SU-DHL-6 (cell line): ENCODE measurements around the gene KRT2.

ENCODE experiments used
- H2AFZ ChIP-seq: fragments of 200-600 bp; sonication (generic); 2 replicates; pipeline ENCODE4 v1.6.1; 2014; ENCODE audit warnings: low read depth, mild to moderate bottlenecking, moderate library complexity, mixed read lengths, antibody characterized with exemption, low read length; ENCODE audit not compliant: severe bottlenecking
- H3F3A ChIP-seq: fragments of 200-600 bp; shearing (Covaris generic); 2 replicates; pipeline ENCODE4 v1.6.0; 2016; ENCODE audit warnings: antibody characterized with exemption, mild to moderate bottlenecking; ENCODE audit not compliant: insufficient read depth
- H3K27ac ChIP-seq: fragments of 200-600 bp; sonication (generic); 2 replicates; pipeline ENCODE4 v1.5.1; 2016; ENCODE audit warnings: low read depth, mild to moderate bottlenecking, low read length, moderate library complexity, mixed read lengths
- H3K27me3 ChIP-seq: fragments of 200-600 bp; sonication (generic), shearing (Covaris generic); 2 replicates; pipeline ENCODE4 v1.6.0; 2014; ENCODE audit warnings: mild to moderate bottlenecking, low read length
- H3K36me3 ChIP-seq: fragments of 200-600 bp; sonication (generic); 2 replicates; pipeline ENCODE4 v1.6.1; 2014; ENCODE audit warnings: mild to moderate bottlenecking, low read length, mixed read lengths
- H3K4me2 ChIP-seq: fragments of 300-600, 200-600 bp; shearing (Covaris generic), sonication (generic); 2 replicates; pipeline ENCODE4 v1.6.0; 2014; ENCODE audit warnings: low read length, low read depth, mild to moderate bottlenecking; ENCODE audit not compliant: poor library complexity, severe bottlenecking
- H3K4me3 ChIP-seq: fragments of 200-600 bp; sonication (generic); 2 replicates; pipeline ENCODE4 v1.5.1; 2014; ENCODE audit warnings: antibody characterized with exemption, low read length, mild to moderate bottlenecking, mixed read lengths; ENCODE audit not compliant: insufficient read depth, poor library complexity, severe bottlenecking
- H3K79me2 ChIP-seq: fragments of 200-600 bp; sonication (generic); 2 replicates; pipeline ENCODE4 v1.6.1; 2014; ENCODE audit warnings: mild to moderate bottlenecking, low read length, moderate library complexity; ENCODE audit not compliant: insufficient read depth
- H3K9ac ChIP-seq: fragments of 200-600 bp; sonication (generic); 2 replicates; pipeline ENCODE4 v1.7.0; 2014; ENCODE audit warnings: mild to moderate bottlenecking, low read length
- H3K9me2 ChIP-seq: fragments of 200-600 bp; sonication (generic); replicated peaks from 2 replicates; pipeline ENCODE4 v1.6.1; 2014; ENCODE audit warnings: low read length; ENCODE audit not compliant: insufficient read depth
- H3K9me3 ChIP-seq: fragments of 200-600 bp; sonication (generic); 2 replicates; pipeline ENCODE4 v1.6.1; 2014; ENCODE audit warnings: low read length, mixed read lengths; ENCODE audit not compliant: insufficient read depth
- H4K20me1 ChIP-seq: fragments of 200-600 bp; sonication (generic); 2 replicates; pipeline ENCODE4 v1.6.1; 2014; ENCODE audit warnings: low read depth, mild to moderate bottlenecking, antibody characterized with exemption, low read length, moderate library complexity, mixed read lengths
- CTCF ChIP-seq: fragments of 200-600 bp; sonication (generic); IDR thresholded peaks from one replicate; pipeline ENCODE4 v1.5.1; 2017; ENCODE audit warnings: antibody characterized with exemption, mild to moderate bottlenecking, low read length, moderate library complexity; ENCODE audit not compliant: insufficient read depth, poor library complexity, severe bottlenecking
- EZH2phosphoT487 ChIP-seq: fragments of 200-600 bp; sonication (generic), shearing (Covaris generic); conservative IDR thresholded peaks from 2 replicates; pipeline ENCODE4 v1.6.1; 2018; ENCODE audit warnings: mild to moderate bottlenecking, antibody characterized with exemption, low read length, moderate library complexity, mixed read lengths

KRT2 gene

DNA sequence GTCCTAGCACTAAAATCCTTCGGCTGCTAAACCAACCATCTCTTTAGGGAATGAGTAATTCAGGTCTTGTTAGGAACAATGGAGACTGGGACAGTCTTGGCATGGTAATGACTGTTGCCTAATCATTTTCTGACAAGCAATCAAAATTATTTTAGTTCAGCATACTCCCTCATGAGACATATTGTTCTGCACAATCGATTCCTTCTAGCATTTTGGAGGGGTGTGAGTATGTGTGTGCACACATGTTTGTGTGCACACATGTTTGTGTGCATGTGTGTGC, 30.3 kb upstream of the KRT2 start:
- no peaks in the 10 kb centered on the region for H3K27me3 ChIP-seq
- H3K4me2 ChIP-seq, result no peak overlapping the region
- no peaks in the 10 kb centered on the region for H3K79me2 ChIP-seq
- no peak overlapping the region for H3K4me3 ChIP-seq
- no peaks in the 10 kb centered on the region for H3K9me3 ChIP-seq
- H2AFZ ChIP-seq, result no peak overlapping the region
- no peaks in the 10 kb centered on the region for H3F3A ChIP-seq
- H4K20me1 ChIP-seq, result no peaks in the 10 kb centered on the region
- H3K9me2 ChIP-seq, result no peaks in the 10 kb centered on the region
- no peak overlapping the region for H3K27ac ChIP-seq
- no peaks in the 10 kb centered on the region for H3K36me3 ChIP-seq
- no peak for TF ChIP-seq EZH2phosphoT487
- TF ChIP-seq CTCF, result no peak
- no peak overlapping the region for H3K9ac ChIP-seq

- Histone ChIP-seq H3K9me3 (no peaks in the 10 kb centered on the region), H3K27me3 (no peaks in the 10 kb centered on the region), H3F3A (no peaks in the 10 kb centered on the region), H3K36me3 (no peaks in the 10 kb centered on the region), H4K20me1 (no peaks in the 10 kb centered on the region), H3K27ac (no peak overlapping the region), H3K4me2 (no peak overlapping the region), H3K4me3 (no peak overlapping the region), H3K79me2 (no peaks in the 10 kb centered on the region), H2AFZ (no peak overlapping the region), H3K9me2 (no peaks in the 10 kb centered on the region), H3K9ac (no peak overlapping the region)
- TF ChIP-seq CTCF (no peak), EZH2phosphoT487 (no peak)
Measured at GRCh38 chr12:52681526-52682380, 29.7 kb upstream of the KRT2 start.

DNA sequence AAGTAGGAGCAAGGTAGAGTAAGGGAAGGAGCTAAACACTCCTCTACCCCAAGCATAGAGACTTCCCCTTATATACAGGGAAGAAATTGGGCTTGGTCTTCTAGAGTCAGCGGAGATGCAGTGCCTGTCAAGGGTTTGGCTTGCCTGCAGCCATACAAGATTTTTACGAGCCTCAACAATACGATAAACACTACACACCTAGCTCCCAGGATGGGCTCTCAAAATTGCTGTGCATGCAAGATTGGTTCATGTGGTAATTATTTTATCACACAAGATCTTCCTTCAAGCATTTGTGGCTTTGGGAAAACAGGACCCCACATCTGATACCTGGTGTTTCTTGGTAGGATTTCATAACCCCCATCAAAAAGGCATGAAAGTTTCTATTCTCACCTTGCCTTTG, 28.4 kb upstream of the KRT2 start, which contains the start of gene KRT1:
Gene KRT1, minus strand, starts transcription at position 45 of the 400 bp plus-strand sequence. CDS start 59 bp downstream, outside the sequence.
- Histone ChIP-seq H3K27me3 (no peaks in the 10 kb centered on the region), H3K4me3 (no peak within 1 kb of the TSS), H3F3A (no peaks in the 10 kb centered on the region), H3K27ac (no peak within 1 kb of the TSS), H3K79me2 (no peaks in the 10 kb centered on the region), H3K36me3 (no peaks in the 10 kb centered on the region), H4K20me1 (no peaks in the 10 kb centered on the region), H3K9ac (no peak within 1 kb of the TSS), H3K4me2 (no peak within 1 kb of the TSS), H3K9me2 (no peaks in the 10 kb centered on the region), H2AFZ (no peak within 1 kb of the TSS), H3K9me3 (no peaks in the 10 kb centered on the region)
- no peak for TF ChIP-seq EZH2phosphoT487
- TF ChIP-seq CTCF, result no peak
